Fibroblast of upper back skin (primary cell): ENCODE results near the gene COL4A2.

ENCODE experiments used
- DNase-seq: peaks from one replicate; pipeline ENCODE4 v3.0.0-alpha.2; 2013

COL4A2 gene

GRCh38 chr13:110423689-110424302 lies 116.7 kb downstream of the COL4A2 start:
- no peak for DNase-seq

GRCh38 chr13:110424569-110425443 lies 117.7 kb downstream of the COL4A2 start:
- DNase-seq, result no peak

- no peak for DNase-seq
These were observed 118.3 kb downstream of the COL4A2 start for GRCh38 chr13:110425444-110425780.

GRCh38 chr13:110426735-110427134 lies 119.7 kb downstream of the COL4A2 start:
- no peak for DNase-seq

GRCh38 chr13:110428313-110428712 lies 121.2 kb downstream of the COL4A2 start:
- no peak for DNase-seq

- no peak for DNase-seq
These were observed 123.6 kb downstream of the COL4A2 start for GRCh38 chr13:110430391-110431336.

GRCh38 chr13:110431425-110432294 lies 124.6 kb downstream of the COL4A2 start:
- no peak for DNase-seq

- DNase-seq, result no peak
These were observed 125.4 kb downstream of the COL4A2 start for GRCh38 chr13:110432522-110432921.

GRCh38 chr13:110433014-110433413 lies 125.9 kb downstream of the COL4A2 start:
- DNase-seq, result no peak

GRCh38 chr13:110434629-110435028 lies 127.5 kb downstream of the COL4A2 start:
- DNase-seq, result no peak

- DNase-seq, result no peak
These were observed 128.2 kb downstream of the COL4A2 start for GRCh38 chr13:110435331-110435730.

GRCh38 chr13:110436276-110436675 lies 129.2 kb downstream of the COL4A2 start:
- DNase-seq, result peak; percentile 58

GRCh38 chr13:110436786-110437370 lies 129.8 kb downstream of the COL4A2 start:
- no peak for DNase-seq

- DNase-seq, result no peak
These were observed 131.1 kb downstream of the COL4A2 start for GRCh38 chr13:110438211-110438610.

- no peak for DNase-seq
These were observed 131.7 kb downstream of the COL4A2 start for GRCh38 chr13:110438776-110439175.

GRCh38 chr13:110440946-110441731 lies 134.1 kb downstream of the COL4A2 start:
- no peak for DNase-seq

GRCh38 chr13:110442930-110443621 lies 136.0 kb downstream of the COL4A2 start:
- DNase-seq, result peak; percentile 46

GRCh38 chr13:110443622-110444225 lies 136.6 kb downstream of the COL4A2 start:
- DNase-seq, result no peak

- DNase-seq, result peak; percentile 22
These were observed 137.2 kb downstream of the COL4A2 start for GRCh38 chr13:110444226-110444653.

- peak; percentile 81 for DNase-seq
These were observed 138.1 kb downstream of the COL4A2 start for GRCh38 chr13:110445183-110445582.
